Measurements from ENCODE around the gene FSTL4. TPM values are rescaled to one million over a fixed set of nuclear protein-coding genes. Genes with fewer than 3 reads are reported as not detected.

Gene FSTL4
- total and polyA plus RNA-seq, 4 donors = 0.02 to 0.18 TPM; not detected in 2

- no peak for TF ChIP-seq CTCF (IDR thresholded peaks at IDR 0.05; ENCODE audit: low read depth, low read length, missing input control)
- TF ChIP-seq SP1 (IDR thresholded peaks at IDR 0.05) = no peak
These were observed 142.5 kb downstream of the FSTL4 start (continued) for GRCh38 chr5:133469846-133470245.

GRCh38 chr5:133469252-133469651 is 143.1 kb downstream of the FSTL4 start:
- Histone ChIP-seq H3K4me3 (ENCODE audit: low read depth in 1 of 3, low read length in 3 of 3) (no peak overlapping the region), H3K36me3 (ENCODE audit: control insufficient read depth in 4 of 4, insufficient read depth in 3 of 4, low read depth in 1 of 4, low read length in 3 of 4) (no peaks in the 10 kb centered on the region), H3K27me3 (ENCODE audit: control insufficient read depth in 4 of 4, insufficient read depth in 4 of 4, low read length in 3 of 4) (no peaks in the 10 kb centered on the region), H3K4me1 (ENCODE audit: control insufficient read depth in 4 of 4, insufficient read depth in 4 of 4, low read length in 3 of 4) (no peaks in the 10 kb centered on the region), H3K9ac (ENCODE audit: low read depth in 1 of 2, low read length in 2 of 2) (no peak overlapping the region), H3K27ac (ENCODE audit: low read depth in 1 of 2, low read length in 2 of 2) (no peak overlapping the region), H3K9me3 (ENCODE audit: control insufficient read depth in 4 of 4, low read length in 3 of 4) (no peaks in the 10 kb centered on the region)
- WGBS = 96% methylated on average over 2 of the region's 2 CpGs
- TF ChIP-seq REST (IDR thresholded peaks at IDR 0.05) = no peak
- TF ChIP-seq EGR1 (IDR thresholded peaks at IDR 0.05; ENCODE audit: low read depth in 2 of 2) = no peak
- TF ChIP-seq JUND (IDR thresholded peaks at IDR 0.05) = no peak
- no peak for TF ChIP-seq RAD21 (IDR thresholded peaks at IDR 0.05)
- TF ChIP-seq RXRA (IDR thresholded peaks at IDR 0.05) = no peak
- no peak for TF ChIP-seq TAF1 (conservative IDR thresholded peaks at IDR 0.05)
- no peak for TF ChIP-seq HNF4A (conservative IDR thresholded peaks at IDR 0.05)
- no peak for TF ChIP-seq ATF3 (IDR thresholded peaks at IDR 0.05)
- no peak for TF ChIP-seq YY1 (IDR thresholded peaks at IDR 0.05)
- no peak for TF ChIP-seq SP1 (IDR thresholded peaks at IDR 0.05)
- DNase-seq (ENCODE audit: low spot score) = no peak

- H3K4me3 ChIP-seq (ENCODE audit: low read depth in 1 of 3, low read length in 3 of 3) = no peak overlapping the region
- WGBS = 86% methylated on average over 6 of the region's 6 CpGs
- H3K9me3 ChIP-seq (ENCODE audit: control insufficient read depth in 4 of 4, low read length in 3 of 4) = no peaks in the 10 kb centered on the region
- TF ChIP-seq MAX (IDR thresholded peaks at IDR 0.05) (no peak), HNF4G (IDR thresholded peaks at IDR 0.05) (no peak), NR2F2 (IDR thresholded peaks at IDR 0.05) (no peak), FOXA2 (IDR thresholded peaks at IDR 0.05) (no peak), FOXA1 (IDR thresholded peaks at IDR 0.05) (no peak), TAF1 (conservative IDR thresholded peaks at IDR 0.05) (no peak)
- no peak for DNase-seq (ENCODE audit: low spot score)
- H3K36me3 ChIP-seq (ENCODE audit: control insufficient read depth in 4 of 4, insufficient read depth in 3 of 4, low read depth in 1 of 4, low read length in 3 of 4) = no peaks in the 10 kb centered on the region
- H3K9ac ChIP-seq (ENCODE audit: low read depth in 1 of 2, low read length in 2 of 2) = no peak overlapping the region
- no peaks in the 10 kb centered on the region for H3K27me3 ChIP-seq (ENCODE audit: control insufficient read depth in 4 of 4, insufficient read depth in 4 of 4, low read length in 3 of 4)
- H3K4me1 ChIP-seq (ENCODE audit: control insufficient read depth in 4 of 4, insufficient read depth in 4 of 4, low read length in 3 of 4) = no peaks in the 10 kb centered on the region
- no peak overlapping the region for H3K27ac ChIP-seq (ENCODE audit: low read depth in 1 of 2, low read length in 2 of 2)
These were observed 143.7 kb downstream of the FSTL4 start for GRCh38 chr5:133468596-133468995.

All from liver (tissue), 9 donors.